Measurements from ENCODE around the gene SLC26A3. TPM values are rescaled to one million over a fixed set of nuclear protein-coding genes. Genes with fewer than 3 reads are reported as not detected.

SLC26A3 gene
- total RNA-seq, 2 experiments from 2014 or later = not detected

Other genes starting within 250 kb of the SLC26A3 start
- 10 to 100 TPM; 34.1 to 35.5 TPM for gene COG5, start 239.3 kb downstream of the SLC26A3 start, total RNA-seq
- gene DUS4L, start 239.3 kb downstream of the SLC26A3 start, total RNA-seq = 10 to 100 TPM; 12.8 to 13.3 TPM
- gene BCAP29, start 223.0 kb downstream of the SLC26A3 start, total RNA-seq = 10 to 100 TPM; 31.4 to 38.8 TPM
- gene SLC26A4, start 142.4 kb downstream of the SLC26A3 start, total RNA-seq = 1 to 10 TPM; 1.5 to 2.1 TPM
- 10 to 100 TPM; 36.9 to 57.9 TPM for gene CBLL1, start 59.1 kb downstream of the SLC26A3 start, total RNA-seq
- gene DLD, start 88.0 kb upstream of the SLC26A3 start, total RNA-seq = 100 to 1,000 TPM in 1 of 2 experiments, 10 to 100 TPM in 1; 71.4 to 101 TPM
- gene LAMB1, start 199.9 kb upstream of the SLC26A3 start, total RNA-seq = under 1 TPM in 1 of 2 experiments, not detected in 1; 0.16 TPM